GM11168 (cell line): ENCODE measurements around the gene CDS1.
"Not testable (repeated sequence)": the region's sequence is repeated elsewhere in the genome, so short reads cannot be mapped to it uniquely, and the experiment has no call there.

ENCODE experiments used
- in situ Hi-C: fragments of 300-500 bp; cut with MboI; formaldehyde crosslinking; loops from one replicate; pipeline ENCODE4 v1.12.0; 2022; ENCODE audit warnings: low sequenced_read_pairs; ENCODE audit not compliant: unreplicated experiment

CDS1 gene

DNA sequence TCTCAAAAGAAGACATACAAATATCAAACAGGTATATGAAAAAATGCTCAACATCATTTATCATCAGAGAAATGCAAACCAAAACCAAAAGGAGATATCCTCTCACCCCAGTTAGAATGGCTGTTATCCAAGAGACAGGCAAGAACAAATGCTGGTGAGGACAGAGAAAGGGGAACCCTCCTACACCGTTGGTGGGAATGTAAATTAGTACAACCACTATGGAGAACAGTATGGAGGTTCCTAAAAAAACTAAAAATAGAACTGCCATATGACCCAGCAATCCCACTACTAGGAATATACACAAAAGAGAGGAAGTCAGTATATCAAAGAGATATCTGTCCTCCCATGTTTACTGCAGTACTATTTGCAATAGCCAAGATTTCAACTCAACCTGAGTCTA lies 83.5 kb downstream of the CDS1 start:
- in situ Hi-C loops, result no loop called here

- in situ Hi-C loops, result no loop called here
Observed at GRCh38 chr4:84669201-84669600, 86.3 kb downstream of the CDS1 start.

- in situ Hi-C loops, result no loop called here
Observed at GRCh38 chr4:84672177-84672576, 89.2 kb downstream of the CDS1 start.

- in situ Hi-C loops, result no loop called here
Observed at GRCh38 chr4:84673475-84674240, 90.7 kb downstream of the CDS1 start.

DNA sequence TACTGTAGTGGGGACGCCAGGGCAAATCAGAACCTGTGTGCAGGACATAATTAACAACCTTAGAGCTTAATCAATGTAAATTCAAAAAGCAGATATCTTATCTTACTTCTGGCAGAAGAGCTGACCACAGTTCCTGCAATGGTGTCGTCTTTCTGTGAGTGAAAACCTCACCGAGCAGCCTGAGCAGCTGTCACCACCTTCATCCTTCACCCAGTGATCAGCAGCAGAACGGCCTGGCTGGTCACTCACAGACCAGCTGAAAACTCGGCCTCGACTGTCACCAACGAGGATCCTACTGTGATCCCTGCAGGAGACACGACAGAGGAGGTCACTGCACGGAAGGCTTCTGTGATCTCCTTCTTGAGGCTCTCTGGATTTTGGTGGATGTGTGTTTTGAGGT lies 94.2 kb downstream of the CDS1 start:
- in situ Hi-C loops, result no loop called here

DNA sequence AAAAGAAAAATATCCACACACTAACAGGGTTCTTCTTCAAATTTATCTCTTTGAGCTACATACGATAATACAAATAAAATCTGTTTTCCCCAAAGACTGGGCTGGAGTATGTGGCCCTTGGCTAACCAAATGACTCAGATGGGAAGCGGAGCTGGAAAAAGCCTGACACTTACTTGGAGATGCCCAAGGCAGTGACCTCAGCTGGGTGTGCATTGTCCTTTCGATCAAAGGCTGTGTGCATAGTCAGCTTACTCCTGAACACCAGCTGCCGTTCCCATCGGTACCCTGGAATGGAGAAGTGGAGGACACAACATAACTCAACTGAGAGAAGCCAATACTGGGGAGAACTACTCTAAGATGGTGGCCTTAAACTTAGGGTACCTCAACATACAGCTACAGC lies 95.1 kb downstream of the CDS1 start:
- in situ Hi-C loops, result no loop called here

DNA sequence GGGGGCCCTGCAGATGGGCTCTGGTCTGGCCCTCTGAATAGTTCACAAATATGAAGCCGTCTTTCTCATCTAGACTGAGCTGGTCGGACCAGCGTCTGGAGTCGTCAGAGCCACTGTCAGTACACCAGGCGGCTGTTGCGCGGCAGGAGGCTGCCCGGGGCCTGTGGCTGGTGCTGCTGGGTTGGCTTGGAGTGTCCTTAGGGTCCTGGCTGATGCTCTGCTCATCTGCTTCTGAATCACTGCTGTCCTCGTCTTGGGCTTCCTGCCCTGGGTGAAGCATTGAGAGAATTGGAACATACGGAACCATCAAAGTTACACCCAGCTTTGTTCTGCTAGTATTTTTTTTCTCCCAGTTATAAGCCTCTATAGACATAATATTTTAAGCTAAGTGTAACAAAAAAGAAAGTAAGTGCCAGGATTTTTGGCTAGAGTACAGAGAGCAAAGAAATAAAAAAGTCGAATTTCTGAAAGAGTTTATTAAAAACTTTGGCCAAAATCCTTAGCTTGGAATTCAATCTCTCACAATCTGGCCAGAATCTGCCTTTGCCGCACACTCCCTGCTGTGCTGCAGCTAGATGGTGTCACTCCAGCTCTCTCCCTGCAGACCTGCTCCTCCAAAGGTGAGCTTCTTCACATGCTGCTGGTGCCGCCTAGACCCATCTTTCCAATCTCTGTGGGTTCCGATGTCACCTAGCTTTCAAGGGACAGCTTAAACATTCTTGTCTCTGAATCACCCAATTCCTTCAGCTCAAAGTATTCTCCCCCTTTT lies 96.2 kb downstream of the CDS1 start:
- in situ Hi-C loops, result no loop called here

DNA sequence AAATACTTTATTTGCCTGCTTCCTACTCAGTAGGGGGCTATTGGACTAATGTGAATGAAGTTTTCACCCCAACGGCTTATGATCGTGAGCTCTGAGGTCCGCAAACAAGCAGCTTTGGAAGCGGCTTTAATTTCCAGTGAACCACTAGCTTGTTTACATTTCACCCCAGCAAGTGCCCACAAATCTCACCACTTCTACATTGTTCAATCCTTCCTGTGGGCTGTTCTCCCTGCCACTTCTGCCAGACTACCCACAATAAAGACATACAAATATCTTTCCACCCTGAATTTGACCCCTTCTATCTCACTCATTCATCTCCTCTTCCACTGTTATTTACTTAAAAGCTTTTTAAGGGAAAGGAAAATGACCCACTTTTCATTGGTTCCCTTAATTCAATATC lies 98.0 kb downstream of the CDS1 start:
- in situ Hi-C loops, result no loop called here

GRCh38 chr4:84681486-84682274 lies 98.8 kb downstream of the CDS1 start:
- in situ Hi-C loops, result no loop called here

- in situ Hi-C loops, result not testable (repeated sequence)
Observed at GRCh38 chr4:84682661-84683060, 99.7 kb downstream of the CDS1 start.

GRCh38 chr4:84683064-84683850 lies 100.3 kb downstream of the CDS1 start:
- in situ Hi-C loops, result no loop called here

DNA sequence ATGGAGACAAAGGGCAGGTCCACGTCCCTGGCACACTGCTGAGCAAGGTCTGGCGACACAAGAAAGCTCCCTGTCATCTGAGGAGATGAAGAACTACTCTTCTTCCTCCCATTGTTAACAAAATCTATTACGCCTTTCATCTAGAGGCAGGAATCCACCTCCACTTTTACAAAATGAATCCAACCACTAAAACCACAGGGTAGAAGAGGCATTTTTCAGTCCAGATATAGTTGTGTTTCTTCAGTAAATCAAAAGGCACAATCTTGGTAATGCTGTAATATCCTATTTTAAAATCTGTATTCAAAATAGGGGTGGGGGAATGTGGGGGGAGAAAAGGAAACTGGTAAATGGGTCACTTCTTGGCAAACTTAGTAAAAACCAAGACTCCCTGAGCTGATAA lies 101.4 kb downstream of the CDS1 start:
- in situ Hi-C loops, result no loop called here

- in situ Hi-C loops, result no loop called here
Observed at GRCh38 chr4:84685105-84685504, 102.2 kb downstream of the CDS1 start.

DNA sequence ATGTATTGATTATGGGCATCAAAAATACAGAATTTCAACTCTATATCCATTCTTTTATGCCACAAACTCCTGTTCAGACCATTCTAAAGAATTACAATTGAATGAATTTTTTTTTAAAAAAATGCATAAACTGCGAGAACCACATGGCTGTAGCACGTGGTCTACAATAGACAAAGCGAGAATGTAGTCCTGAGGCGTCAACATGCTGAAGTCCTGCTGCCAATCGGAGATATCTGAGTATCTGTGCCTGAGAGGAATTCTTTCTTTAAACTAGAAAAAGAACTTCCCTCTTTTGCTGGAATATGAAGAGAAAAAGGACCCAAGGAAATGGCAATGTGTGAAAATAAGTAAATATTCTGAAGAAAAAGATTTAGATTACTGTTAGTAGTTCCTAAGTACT lies 105.7 kb downstream of the CDS1 start:
- in situ Hi-C loops, result no loop called here

DNA sequence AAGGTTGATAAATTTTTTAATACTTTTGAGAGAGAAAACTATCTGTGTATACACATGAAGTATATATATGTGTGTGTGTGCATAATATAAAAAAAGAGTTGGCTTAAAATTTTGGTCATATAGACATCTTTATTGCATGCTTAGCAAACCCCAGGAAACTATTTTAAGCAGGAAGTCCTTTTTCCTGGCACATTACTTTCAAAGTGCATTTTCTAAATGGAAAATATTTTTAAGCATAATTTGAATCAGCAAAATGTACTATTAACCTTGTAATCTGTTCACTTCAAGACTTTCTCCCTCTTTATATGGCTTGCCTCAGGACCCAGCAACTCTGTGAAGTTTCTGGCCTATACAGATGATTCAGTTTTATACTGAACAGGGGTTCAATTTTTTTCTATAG lies 106.3 kb downstream of the CDS1 start:
- in situ Hi-C loops, result no loop called here

DNA sequence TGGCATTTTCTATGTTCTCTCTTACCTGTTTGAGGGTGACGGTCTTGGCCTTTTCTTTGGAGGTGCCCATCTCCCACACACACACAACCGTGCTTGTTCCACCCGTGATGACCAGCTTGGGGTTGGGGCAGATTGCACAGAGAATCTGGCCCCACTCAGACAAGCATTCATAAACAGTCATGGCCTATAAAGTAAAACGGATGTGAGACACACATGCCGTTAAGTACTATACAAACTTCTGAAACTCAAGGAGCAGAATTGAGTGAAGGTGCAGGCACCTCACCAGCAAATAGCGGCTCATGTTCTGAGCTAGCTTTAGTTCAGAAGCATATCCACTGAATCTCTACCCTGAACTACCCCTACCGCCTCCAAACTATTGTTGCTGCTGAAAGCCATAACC lies 107.6 kb downstream of the CDS1 start:
- in situ Hi-C loops, result no loop called here

DNA sequence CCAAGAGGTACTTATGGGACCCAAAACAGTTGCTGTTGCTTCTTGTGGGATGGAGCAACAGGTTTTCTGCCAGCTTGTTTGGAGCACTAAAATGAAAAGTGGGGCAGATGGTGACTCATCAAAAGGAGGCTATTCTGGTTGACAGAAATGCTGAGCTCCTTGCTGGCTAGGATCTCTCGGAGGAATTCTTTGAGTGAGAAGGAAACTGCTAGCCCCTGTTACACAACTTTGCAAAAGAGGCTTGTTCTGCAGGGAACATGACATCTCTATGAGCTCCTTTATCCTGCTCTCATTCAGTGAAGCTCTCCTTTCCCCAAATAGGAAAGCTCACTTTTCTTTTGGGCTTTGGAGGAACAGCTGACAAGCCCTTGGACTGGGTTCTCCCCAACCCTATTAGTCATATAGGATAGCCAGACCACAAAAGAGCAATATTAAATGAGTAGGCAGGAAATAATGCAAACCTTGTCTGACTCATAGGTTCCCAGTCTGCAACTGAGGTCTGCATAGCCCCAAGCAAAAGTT lies 108.3 kb downstream of the CDS1 start:
- in situ Hi-C loops, result no loop called here

DNA sequence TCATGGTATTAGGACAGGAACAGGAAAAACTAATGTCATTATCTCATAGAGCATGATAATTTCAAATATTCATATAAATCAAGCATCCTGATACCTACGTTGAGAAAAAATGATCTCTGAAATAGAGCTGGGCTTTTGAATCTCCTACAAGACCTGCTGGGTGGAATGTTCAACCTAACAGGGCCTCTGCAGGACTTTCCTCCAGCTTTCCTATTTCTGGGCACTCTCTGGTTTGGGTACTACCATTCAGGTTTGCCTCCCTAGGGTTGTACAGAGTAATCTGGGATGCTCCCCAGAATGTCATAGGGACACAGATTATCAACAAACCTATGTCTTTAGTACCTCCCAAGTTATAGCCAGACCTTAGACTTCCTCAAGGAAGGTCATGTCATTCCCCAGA lies 108.9 kb downstream of the CDS1 start:
- in situ Hi-C loops, result no loop called here

- in situ Hi-C loops, result no loop called here
Observed at GRCh38 chr4:84697159-84697558, 114.2 kb downstream of the CDS1 start.

GRCh38 chr4:84697615-84698201 lies 114.8 kb downstream of the CDS1 start:
- in situ Hi-C loops, result no loop called here
